ENCODE data around the gene CCSER2. TPM values are rescaled to one million over a fixed set of nuclear protein-coding genes. Genes with fewer than 3 reads are reported as not detected.

CCSER2 gene
- polyA plus RNA-seq, 3 donors = 7.4 to 23.3 (median 14.3) TPM

DNA sequence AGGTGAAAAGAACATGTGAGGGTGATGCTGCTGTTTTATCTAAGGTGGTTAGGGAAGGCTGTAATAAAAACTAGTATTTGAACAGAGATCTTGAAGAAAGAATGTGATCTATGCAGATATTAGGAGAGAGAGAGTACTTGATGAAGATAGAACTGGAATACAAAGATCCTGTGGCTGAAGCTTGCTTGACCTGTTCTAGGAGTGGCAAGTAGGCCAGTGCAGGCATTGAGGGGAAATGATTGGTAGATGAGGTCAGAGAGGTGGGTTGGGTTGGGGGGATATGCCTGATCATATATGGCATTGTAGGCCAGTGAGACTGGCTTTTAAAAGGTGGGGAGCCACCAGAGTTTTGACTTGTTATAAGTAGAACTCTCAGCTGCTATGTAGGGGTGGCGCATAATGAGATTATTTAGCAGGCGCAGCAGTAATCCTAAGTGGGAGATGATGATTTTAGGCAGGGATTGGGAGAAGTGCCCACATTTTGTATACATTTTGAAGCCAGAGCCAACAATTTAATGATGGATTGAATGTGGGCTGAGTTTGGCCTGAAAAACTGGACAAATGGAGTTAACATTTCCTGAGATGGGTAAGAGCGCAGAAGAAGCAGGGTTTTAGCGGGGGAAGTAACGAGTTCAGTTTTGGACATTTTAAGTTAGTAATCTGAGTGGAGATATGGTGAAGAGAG lies 8.2 kb downstream of the CCSER2 start:
- no peak for DNase-seq
- Histone ChIP-seq H3K9me3 (replicated peaks in 1 of 2; ENCODE audit: control insufficient read depth in 1 of 2, insufficient read depth in 1 of 2, low read length in 2 of 2) (no peaks in the 10 kb centered on the region), H3K79me2 (ENCODE audit: insufficient read depth, low read length) (peaks cover 16% of the 10 kb centered on the region), H2AFZ (ENCODE audit: insufficient read depth, low read depth, low read length, poor library complexity, severe bottlenecking) (no peak overlapping the region), H3K27ac (ENCODE audit: low read depth in 1 of 2, low read length in 2 of 2) (no peak overlapping the region), H3K4me2 (replicated peaks; ENCODE audit: extremely low read depth, low read length, poor library complexity, severe bottlenecking) (no peak overlapping the region), H3K27me3 (ENCODE audit: control insufficient read depth in 2 of 2, insufficient read depth in 2 of 2, low read length in 2 of 2) (no peaks in the 10 kb centered on the region), H4K20me1 (ENCODE audit: insufficient read depth, low read length) (peaks cover 60% of the 10 kb centered on the region), H3K9ac (ENCODE audit: insufficient read depth, low read length, poor library complexity, severe bottlenecking) (no peak overlapping the region), H3K36me3 (replicated peaks in 1 of 2; ENCODE audit: control insufficient read depth in 1 of 2, insufficient read depth in 2 of 2, low read length in 2 of 2) (no peaks in the 10 kb centered on the region), H3K4me1 (ENCODE audit: control insufficient read depth in 1 of 2, insufficient read depth in 2 of 2, low read length in 2 of 2) (peaks cover 3 to 4% of the 10 kb centered on the region in 2 donors), H3K4me3 (replicated peaks in 1 of 3; ENCODE audit: low read depth in 2 of 3, low read length in 3 of 3) (no peak overlapping the region)
- TF ChIP-seq, protein P1, sequence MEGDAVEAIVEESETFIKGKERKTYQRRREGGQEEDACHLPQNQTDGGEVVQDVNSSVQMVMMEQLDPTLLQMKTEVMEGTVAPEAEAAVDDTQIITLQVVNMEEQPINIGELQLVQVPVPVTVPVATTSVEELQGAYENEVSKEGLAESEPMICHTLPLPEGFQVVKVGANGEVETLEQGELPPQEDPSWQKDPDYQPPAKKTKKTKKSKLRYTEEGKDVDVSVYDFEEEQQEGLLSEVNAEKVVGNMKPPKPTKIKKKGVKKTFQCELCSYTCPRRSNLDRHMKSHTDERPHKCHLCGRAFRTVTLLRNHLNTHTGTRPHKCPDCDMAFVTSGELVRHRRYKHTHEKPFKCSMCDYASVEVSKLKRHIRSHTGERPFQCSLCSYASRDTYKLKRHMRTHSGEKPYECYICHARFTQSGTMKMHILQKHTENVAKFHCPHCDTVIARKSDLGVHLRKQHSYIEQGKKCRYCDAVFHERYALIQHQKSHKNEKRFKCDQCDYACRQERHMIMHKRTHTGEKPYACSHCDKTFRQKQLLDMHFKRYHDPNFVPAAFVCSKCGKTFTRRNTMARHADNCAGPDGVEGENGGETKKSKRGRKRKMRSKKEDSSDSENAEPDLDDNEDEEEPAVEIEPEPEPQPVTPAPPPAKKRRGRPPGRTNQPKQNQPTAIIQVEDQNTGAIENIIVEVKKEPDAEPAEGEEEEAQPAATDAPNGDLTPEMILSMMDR (IDR thresholded peaks at IDR 0.05) = no peak
- peaks cover 3 to 6% of the 10 kb centered on the region in 2 donors for H3K36me3 Mint-ChIP-seq
- no peak overlapping the region for H3K4me3 Mint-ChIP-seq
- H3K4me1 Mint-ChIP-seq = peaks cover 14% of the 10 kb centered on the region
- 94% methylated on average over 5 of the region's 5 CpGs for WGBS (ENCODE audit: insufficient coverage)
- peaks cover 0 to 2% (median 0%) of the 10 kb centered on the region in 7 donors for H3K9me3 Mint-ChIP-seq
- no peak overlapping the region for H3K27ac Mint-ChIP-seq
- no peaks in the 10 kb centered on the region for H3K27me3 Mint-ChIP-seq (ENCODE audit: low read depth in 3 of 3)
- intact Hi-C loops (cut with micrococcal nuclease) = no loop called here

DNA sequence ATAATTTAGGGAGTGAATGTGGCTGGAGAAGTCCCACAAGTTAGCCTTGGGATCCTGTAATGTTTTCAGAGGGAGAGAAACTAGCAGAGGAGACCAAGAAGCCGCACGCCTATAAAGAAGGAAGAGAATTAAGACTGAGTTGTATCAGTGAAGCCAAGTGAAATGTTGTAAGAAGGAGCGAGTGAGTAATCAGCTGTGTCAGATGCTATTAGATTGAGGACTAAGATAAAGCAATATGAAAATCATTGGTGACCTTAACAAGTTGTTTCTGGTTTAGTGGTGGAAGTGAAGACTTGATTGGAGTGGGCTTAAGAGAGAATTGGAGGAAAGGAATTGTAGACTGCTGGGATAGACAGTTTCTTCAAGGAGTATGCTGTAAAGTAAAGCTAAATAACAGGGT lies 8.8 kb downstream of the CCSER2 start:
- no peak overlapping the region for H2AFZ ChIP-seq (ENCODE audit: insufficient read depth, low read depth, low read length, poor library complexity, severe bottlenecking)
- WGBS (ENCODE audit: insufficient coverage) = 94% methylated on average over 3 of the region's 3 CpGs
- H3K4me3 ChIP-seq (replicated peaks in 1 of 3; ENCODE audit: low read depth in 2 of 3, low read length in 3 of 3) = no peak overlapping the region
- peaks cover 3 to 4% of the 10 kb centered on the region in 2 donors for H3K4me1 ChIP-seq (ENCODE audit: control insufficient read depth in 1 of 2, insufficient read depth in 2 of 2, low read length in 2 of 2)
- no peak for DNase-seq
- no peak overlapping the region for H3K27ac ChIP-seq (ENCODE audit: low read depth in 1 of 2, low read length in 2 of 2)
- TF ChIP-seq, protein P1 (IDR thresholded peaks at IDR 0.05) = no peak
- peaks cover 13% of the 10 kb centered on the region for H3K79me2 ChIP-seq (ENCODE audit: insufficient read depth, low read length)
- H4K20me1 ChIP-seq (ENCODE audit: insufficient read depth, low read length) = peaks cover 66% of the 10 kb centered on the region
- H3K36me3 ChIP-seq (replicated peaks in 1 of 2; ENCODE audit: control insufficient read depth in 1 of 2, insufficient read depth in 2 of 2, low read length in 2 of 2) = no peaks in the 10 kb centered on the region
- H3K4me1 Mint-ChIP-seq = peaks cover 14% of the 10 kb centered on the region
- H3K27ac Mint-ChIP-seq = no peak overlapping the region
- H3K9me3 Mint-ChIP-seq = peaks cover 0 to 2% (median 0%) of the 10 kb centered on the region in 7 donors
- no peak overlapping the region for H3K4me3 Mint-ChIP-seq
- no peak overlapping the region for H3K4me2 ChIP-seq (replicated peaks; ENCODE audit: extremely low read depth, low read length, poor library complexity, severe bottlenecking)
- H3K36me3 Mint-ChIP-seq = peaks cover 4 to 7% of the 10 kb centered on the region in 2 donors
- H3K9ac ChIP-seq (ENCODE audit: insufficient read depth, low read length, poor library complexity, severe bottlenecking) = no peak overlapping the region
- H3K9me3 ChIP-seq (replicated peaks in 1 of 2; ENCODE audit: control insufficient read depth in 1 of 2, insufficient read depth in 1 of 2, low read length in 2 of 2) = no peaks in the 10 kb centered on the region
- intact Hi-C loops (cut with micrococcal nuclease) = no loop called here
- no peaks in the 10 kb centered on the region for H3K27me3 ChIP-seq (ENCODE audit: control insufficient read depth in 2 of 2, insufficient read depth in 2 of 2, low read length in 2 of 2)
- H3K27me3 Mint-ChIP-seq (ENCODE audit: low read depth in 3 of 3) = no peaks in the 10 kb centered on the region

All from CD14-positive monocyte (primary cell).